HUDEP-2 (cell line): ENCODE measurements around the gene CDT1.
A peak's percentile ranks its signal among the peaks of the same experiment; 100 is the strongest.

ENCODE experiments used
- DNase-seq, 76 experiments: peaks; one replicate each; lab custom pipeline; 2025; ENCODE audit not compliant: unreplicated experiment in 76 of 76; lab: John Stamatoyannopoulos, UW

CDT1 gene

DNA sequence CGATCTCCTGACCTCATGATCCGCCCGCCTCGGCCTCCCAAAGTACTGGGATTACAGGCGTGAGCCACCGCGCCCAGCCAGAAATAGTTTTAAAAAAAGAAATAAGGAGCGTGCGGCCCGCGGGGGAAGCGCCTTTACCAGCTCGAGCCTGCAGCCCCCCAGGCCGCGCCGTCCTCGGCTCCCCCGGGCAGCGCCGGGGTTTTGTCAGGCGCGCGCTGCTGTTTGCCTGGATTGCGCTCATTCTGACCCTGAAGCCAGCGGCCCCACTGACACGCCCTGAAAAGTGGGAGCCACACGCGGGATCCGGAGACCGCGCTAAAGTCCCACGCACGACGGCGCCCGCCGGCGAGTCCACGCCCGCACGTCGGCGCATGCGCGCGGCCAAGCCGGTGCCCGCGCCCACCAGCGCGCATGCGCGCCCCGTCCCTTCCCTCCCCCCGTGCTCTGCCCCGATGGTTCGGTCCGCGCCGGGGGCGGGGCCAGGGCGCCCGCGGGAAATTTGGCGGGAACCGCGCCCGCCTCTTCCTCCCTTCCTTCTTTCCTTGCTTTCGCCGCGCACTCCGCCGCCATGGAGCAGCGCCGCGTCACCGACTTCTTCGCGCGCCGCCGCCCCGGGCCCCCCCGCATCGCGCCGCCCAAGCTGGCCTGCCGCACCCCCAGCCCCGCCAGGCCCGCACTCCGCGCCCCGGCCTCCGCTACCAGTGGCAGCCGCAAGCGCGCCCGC lies at the start of gene CDT1:
CDT1 (plus strand) TSS at position 526 of the 724 bp plus-strand sequence; CDS start at position 569, 43 bp downstream.
- DNase-seq = peak in 67 of 76 experiments; percentile 30 to 86 (median 70)

GRCh38 chr16:88754109-88754911 lies 49.3 kb upstream of the CDT1 start:
- no peak for DNase-seq

GRCh38 chr16:88754912-88755744 lies 48.5 kb upstream of the CDT1 start:
- DNase-seq = peak in 6 of 76 experiments; percentile 11 to 30 (median 24)

GRCh38 chr16:88755745-88756443 lies 47.7 kb upstream of the CDT1 start:
- no peak for DNase-seq

GRCh38 chr16:88758227-88758943 lies 45.2 kb upstream of the CDT1 start:
- no peak for DNase-seq

GRCh38 chr16:88758944-88759244 lies 44.7 kb upstream of the CDT1 start:
- DNase-seq = no peak

- no peak for DNase-seq
These were observed 44.2 kb upstream of the CDT1 start for GRCh38 chr16:88759245-88759975.

GRCh38 chr16:88759976-88760350 lies 43.6 kb upstream of the CDT1 start:
- no peak for DNase-seq

DNA sequence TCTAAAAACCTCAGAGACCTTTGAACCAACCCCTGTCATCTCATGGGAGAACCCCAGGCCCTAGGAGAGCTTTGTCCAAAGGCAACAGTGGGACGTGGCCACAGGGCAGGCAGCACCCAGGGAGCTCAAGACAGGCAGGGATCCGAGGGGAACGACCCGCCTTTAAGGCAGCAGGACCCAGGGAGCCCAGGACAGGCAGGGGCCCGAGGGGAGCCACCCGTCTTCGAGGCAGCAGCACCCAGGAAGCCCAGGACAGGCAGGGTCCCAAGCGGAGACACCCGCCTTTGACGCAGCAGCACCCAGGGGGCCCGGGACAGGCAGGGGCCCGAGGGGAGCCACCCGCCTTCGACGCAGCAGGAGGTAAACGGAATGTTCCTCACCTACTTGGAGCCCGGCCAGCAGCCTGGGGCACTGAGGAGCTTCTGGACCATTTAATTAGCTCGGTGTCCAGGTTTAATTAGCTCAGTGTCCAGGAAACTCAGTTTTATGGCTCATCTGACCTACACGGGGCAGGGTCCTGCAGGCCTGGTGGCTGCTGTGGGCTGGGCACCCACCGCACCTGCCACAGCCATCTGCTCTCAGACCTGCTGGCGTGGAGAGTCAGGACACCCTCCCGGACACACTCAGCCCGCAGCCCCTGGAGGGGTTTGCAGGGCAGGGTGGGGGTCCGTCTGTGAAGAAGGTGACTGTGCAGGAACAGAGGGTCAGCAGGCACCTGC lies 43.0 kb upstream of the CDT1 start:
- no peak for DNase-seq

DNA sequence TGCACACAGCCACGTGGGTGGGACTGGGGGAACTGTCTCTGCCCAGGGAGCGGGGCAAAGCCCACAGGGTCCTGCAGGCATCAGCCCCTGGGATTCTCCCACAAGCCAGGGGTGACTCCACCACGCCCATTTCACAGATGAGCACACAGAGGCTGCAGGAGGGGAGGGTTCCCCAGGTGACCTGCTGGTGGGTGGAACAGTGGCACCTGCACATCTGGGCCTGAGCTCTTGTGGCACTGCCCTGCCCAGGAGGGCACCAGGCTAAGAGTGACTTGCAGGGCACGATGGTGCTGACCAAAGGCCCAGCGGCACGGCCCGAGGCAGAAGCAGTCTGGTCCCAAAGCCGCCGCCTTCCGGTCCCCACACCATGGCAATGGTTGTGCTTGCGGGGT lies 42.5 kb upstream of the CDT1 start:
- DNase-seq = no peak

DNA sequence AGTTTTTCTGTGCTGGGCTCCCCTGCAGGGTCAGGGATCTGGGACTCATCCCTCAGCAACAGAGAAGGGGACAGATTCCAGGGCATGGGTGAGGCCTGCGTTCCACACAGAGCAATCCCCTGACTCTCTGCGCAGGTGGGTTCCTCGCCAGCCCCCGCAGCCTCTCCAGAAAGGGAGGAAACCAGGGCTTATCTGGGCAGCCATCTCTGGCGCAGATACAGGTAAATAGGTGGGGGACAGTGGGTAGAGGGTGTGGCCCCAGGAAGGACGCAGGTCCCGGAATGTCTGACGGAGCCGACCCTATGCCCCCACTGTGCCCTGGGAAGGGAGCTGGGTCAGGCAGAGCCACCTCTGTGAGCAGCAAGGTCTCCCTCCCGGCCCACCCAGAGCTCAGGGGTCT lies 41.8 kb upstream of the CDT1 start:
- no peak for DNase-seq

GRCh38 chr16:88762258-88762870 lies 41.2 kb upstream of the CDT1 start:
- no peak for DNase-seq

GRCh38 chr16:88762941-88763340 lies 40.6 kb upstream of the CDT1 start:
- DNase-seq = no peak

GRCh38 chr16:88763502-88764053 lies 40.0 kb upstream of the CDT1 start:
- no peak for DNase-seq

- no peak for DNase-seq
These were observed 39.5 kb upstream of the CDT1 start for GRCh38 chr16:88764080-88764479.

- no peak for DNase-seq
These were observed 38.7 kb upstream of the CDT1 start for GRCh38 chr16:88764913-88765349.

GRCh38 chr16:88766975-88767374 lies 36.6 kb upstream of the CDT1 start:
- no peak for DNase-seq

- peak in 21 of 76 experiments; percentile 5 to 45 (median 19) for DNase-seq
These were observed 36.0 kb upstream of the CDT1 start for GRCh38 chr16:88767546-88768070.
